MCF 10A (cell line): ENCODE data around the gene TRIM40. TPM values are rescaled to one million over a fixed set of nuclear protein-coding genes. Genes with fewer than 3 reads are reported as not detected.

Experiments
- BruUV-seq: library from RNA; stranded (reverse); fragments of 400-500 nt; replicated peaks from 2 replicates; lab custom pipeline; 2021; lab: Mats Ljungman, UMichigan
- CTCF ChIA-PET: fragments of 300-600 bp; sonication (Branson Sonifier 250); formaldehyde crosslinking; extraction: SDS; loops from one replicate; lab custom pipeline; 2021; ENCODE audit warnings: antibody characterized with exemption, inconsistent platforms; lab: Yijun Ruan, JAX
- POLR2A ChIA-PET: fragments of 300-600, 350-650 bp; sonication (Branson Sonifier 250); formaldehyde crosslinking; extraction: SDS; loops from one replicate; lab custom pipeline; 2020; ENCODE audit warnings: antibody characterized with exemption, inconsistent platforms; lab: Yijun Ruan, JAX
- DNase-seq: peaks from one replicate; pipeline ENCODE4 v3.0.0-alpha.2; 2018; ENCODE audit not compliant: unreplicated experiment
- H3K27ac Mint-ChIP-seq: one replicate; pipeline ENCODE4 v1.8.0; 2022; ENCODE audit warnings: mild to moderate bottlenecking, low read depth, mixed read lengths; ENCODE audit not compliant: unreplicated experiment
- H3K27me3 Mint-ChIP-seq: one replicate; pipeline ENCODE4 v1.8.0; 2022; ENCODE audit warnings: mixed read lengths; ENCODE audit not compliant: insufficient read depth, unreplicated experiment
- H3K36me3 Mint-ChIP-seq: one replicate; pipeline ENCODE4 v1.8.0; 2022; ENCODE audit warnings: mild to moderate bottlenecking, moderate library complexity, mixed read lengths; ENCODE audit not compliant: insufficient read depth, unreplicated experiment
- H3K4me1 Mint-ChIP-seq: one replicate; pipeline ENCODE4 v1.8.0; 2022; ENCODE audit warnings: mixed read lengths; ENCODE audit not compliant: insufficient read depth, unreplicated experiment
- H3K4me3 Mint-ChIP-seq: one replicate; pipeline ENCODE4 v1.8.0; 2022; ENCODE audit warnings: mild to moderate bottlenecking, moderate library complexity, mixed read lengths; ENCODE audit not compliant: unreplicated experiment
- H3K9me3 Mint-ChIP-seq: one replicate; pipeline ENCODE4 v1.8.0; 2022; ENCODE audit warnings: mixed read lengths; ENCODE audit not compliant: unreplicated experiment
- CTCF ChIP-seq: fragments of 200-600 bp; IDR thresholded peaks from one replicate; pipeline ENCODE4 v1.8.0; 2022; ENCODE audit warnings: antibody characterized with exemption, mild to moderate bottlenecking; ENCODE audit not compliant: unreplicated experiment
- intact Hi-C: fragments of 100-400 bp; cut with micrococcal nuclease; formaldehyde crosslinking; loops from 2 replicates; pipeline ENCODE4 v1.14.1; 2022
- total RNA-seq: library from RNA; stranded (reverse); gene quantifications from 2 replicates; pipeline ENCODE4 v1.2.3, GENCODE V29; 2022

Gene TRIM40
- total RNA-seq, 1 experiment from 2014 or later, result not detected

- intact Hi-C loops, result no loop called here
- Mint-ChIP-seq H3K27me3 (no peaks in the 10 kb centered on the region), H3K27ac (no peak overlapping the region), H3K36me3 (no peaks in the 10 kb centered on the region), H3K4me3 (no peak overlapping the region), H3K4me1 (peaks cover 26% of the 10 kb centered on the region), H3K9me3 (no peaks in the 10 kb centered on the region)
- no TSS peak for BruUV-seq
- POLR2A ChIA-PET, result interaction anchor here (0.7 to 3.9 kb wide), 2 partner anchors 56 to 96 kb away, joined by 3 to 17 read pairs; partner anchors contain the start of gene POLR1H
- no peak for DNase-seq
- TF ChIP-seq CTCF, result no peak
- CTCF ChIA-PET, result interaction anchor here (0.6 kb wide), 1 partner anchor 47 kb away, joined by 3 read pairs; no protein-coding TSS in a partner anchor
These were observed 21.6 kb downstream of the TRIM40 start for GRCh38 chr6:30157581-30157980.

- no peak overlapping the region for H3K27ac Mint-ChIP-seq
- H3K9me3 Mint-ChIP-seq, result no peaks in the 10 kb centered on the region
- no peaks in the 10 kb centered on the region for H3K27me3 Mint-ChIP-seq
- DNase-seq, result no peak
- no TSS peak for BruUV-seq
- no peaks in the 10 kb centered on the region for H3K36me3 Mint-ChIP-seq
- ChIA-PET POLR2A (interaction anchor here (0.7 kb wide), 1 partner anchor 56 kb away, joined by 3 read pairs; no protein-coding TSS in a partner anchor), CTCF (no interaction called here)
- H3K4me1 Mint-ChIP-seq, result peaks cover 26% of the 10 kb centered on the region
- no peak for TF ChIP-seq CTCF
- H3K4me3 Mint-ChIP-seq, result no peak overlapping the region
- intact Hi-C loops, result no loop called here
These were observed 22.1 kb downstream of the TRIM40 start for GRCh38 chr6:30157999-30158398.

DNA sequence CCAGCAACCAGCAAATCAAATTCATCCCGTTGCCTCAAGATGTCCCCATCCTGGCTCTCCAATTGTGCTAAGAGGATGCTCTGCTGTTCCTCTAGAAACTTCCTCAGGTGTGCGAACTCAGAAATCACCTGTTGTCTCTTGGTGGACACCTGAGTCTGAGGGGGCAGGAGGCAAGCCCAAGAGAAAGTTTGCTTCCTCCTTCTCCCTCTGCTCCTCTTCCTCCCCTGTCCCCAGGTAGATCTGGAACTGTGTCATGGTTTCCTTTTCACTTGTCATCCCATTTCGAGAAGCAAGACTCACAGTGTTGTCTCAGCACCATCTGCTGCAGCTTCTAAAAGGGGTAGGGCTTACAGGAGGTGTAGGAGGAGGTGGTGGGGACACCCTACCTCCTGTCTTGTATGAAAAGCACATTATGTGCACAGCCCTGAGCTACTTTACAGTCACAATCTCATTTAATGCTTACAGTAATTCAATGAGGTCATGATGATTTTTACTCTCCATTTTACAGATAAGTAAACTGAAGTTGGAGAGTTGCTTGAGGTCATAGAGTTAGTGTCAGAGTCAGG is 22.6 kb downstream of the TRIM40 start:
- no peak overlapping the region for H3K4me3 Mint-ChIP-seq
- CTCF ChIA-PET, result no interaction called here
- H3K27me3 Mint-ChIP-seq, result no peaks in the 10 kb centered on the region
- no peaks in the 10 kb centered on the region for H3K9me3 Mint-ChIP-seq
- intact Hi-C loops, result no loop called here
- POLR2A ChIA-PET, result interaction anchor here (0.7 kb wide), 1 partner anchor 57 kb away, joined by 3 read pairs; no protein-coding TSS in a partner anchor
- no peak for TF ChIP-seq CTCF
- H3K27ac Mint-ChIP-seq, result no peak overlapping the region
- BruUV-seq, result no TSS peak
- peaks cover 26% of the 10 kb centered on the region for H3K4me1 Mint-ChIP-seq
- no peaks in the 10 kb centered on the region for H3K36me3 Mint-ChIP-seq
- DNase-seq, result no peak

DNA sequence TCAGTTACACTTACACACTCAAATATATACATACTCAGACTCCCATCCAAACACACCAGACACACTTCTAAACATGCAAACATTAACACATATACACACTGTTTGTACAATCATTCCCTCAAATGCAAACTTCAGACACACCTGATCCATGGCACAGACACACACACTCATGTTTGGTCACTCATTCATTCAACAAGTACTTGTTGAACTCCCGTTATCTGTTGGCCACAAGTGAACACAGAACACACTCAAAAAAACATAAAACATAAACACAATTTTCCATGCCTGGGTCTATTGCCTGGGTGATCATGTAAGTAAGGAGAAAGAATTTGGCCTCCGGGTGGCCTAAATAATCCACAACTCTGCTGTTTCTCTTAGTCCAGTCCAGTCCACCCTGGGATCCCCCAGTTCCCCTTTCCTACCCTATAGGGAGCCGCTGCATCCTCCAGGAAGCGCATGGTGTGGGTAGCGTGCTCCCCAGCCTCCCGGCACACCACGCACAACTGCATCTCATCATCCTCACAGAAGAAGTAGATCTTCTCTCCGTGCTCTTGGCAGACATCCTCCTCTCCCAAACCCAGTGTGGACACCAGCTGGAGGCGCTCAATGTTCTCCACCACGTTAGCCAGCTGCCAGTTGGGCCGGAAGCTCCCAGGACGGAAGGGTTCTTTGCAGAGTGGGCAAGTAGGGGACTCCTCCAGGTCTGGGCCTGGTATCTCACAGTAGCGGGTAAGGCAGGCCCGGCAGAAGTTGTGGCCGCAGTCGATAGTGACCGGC is 24.3 kb downstream of the TRIM40 start:
- DNase-seq, result no peak
- H3K4me3 Mint-ChIP-seq, result no peak overlapping the region
- no peak overlapping the region for H3K27ac Mint-ChIP-seq
- no peaks in the 10 kb centered on the region for H3K36me3 Mint-ChIP-seq
- intact Hi-C loops, result no loop called here
- H3K27me3 Mint-ChIP-seq, result no peaks in the 10 kb centered on the region
- peaks cover 14% of the 10 kb centered on the region for H3K4me1 Mint-ChIP-seq
- no peak for TF ChIP-seq CTCF
- CTCF ChIA-PET, result interaction anchor here (0.6 to 2.7 kb wide), 2 partner anchors 29 to 808 kb away, joined by 3 to 11 read pairs; no protein-coding TSS in a partner anchor
- BruUV-seq, result no TSS peak
- no peaks in the 10 kb centered on the region for H3K9me3 Mint-ChIP-seq
- POLR2A ChIA-PET, result no interaction called here
